ENCODE data around the gene ANP32A.
"Not testable (repeated sequence)": the region's sequence is repeated elsewhere in the genome, so short reads cannot be mapped to it uniquely, and the experiment has no call there.

ANP32A gene

DNA sequence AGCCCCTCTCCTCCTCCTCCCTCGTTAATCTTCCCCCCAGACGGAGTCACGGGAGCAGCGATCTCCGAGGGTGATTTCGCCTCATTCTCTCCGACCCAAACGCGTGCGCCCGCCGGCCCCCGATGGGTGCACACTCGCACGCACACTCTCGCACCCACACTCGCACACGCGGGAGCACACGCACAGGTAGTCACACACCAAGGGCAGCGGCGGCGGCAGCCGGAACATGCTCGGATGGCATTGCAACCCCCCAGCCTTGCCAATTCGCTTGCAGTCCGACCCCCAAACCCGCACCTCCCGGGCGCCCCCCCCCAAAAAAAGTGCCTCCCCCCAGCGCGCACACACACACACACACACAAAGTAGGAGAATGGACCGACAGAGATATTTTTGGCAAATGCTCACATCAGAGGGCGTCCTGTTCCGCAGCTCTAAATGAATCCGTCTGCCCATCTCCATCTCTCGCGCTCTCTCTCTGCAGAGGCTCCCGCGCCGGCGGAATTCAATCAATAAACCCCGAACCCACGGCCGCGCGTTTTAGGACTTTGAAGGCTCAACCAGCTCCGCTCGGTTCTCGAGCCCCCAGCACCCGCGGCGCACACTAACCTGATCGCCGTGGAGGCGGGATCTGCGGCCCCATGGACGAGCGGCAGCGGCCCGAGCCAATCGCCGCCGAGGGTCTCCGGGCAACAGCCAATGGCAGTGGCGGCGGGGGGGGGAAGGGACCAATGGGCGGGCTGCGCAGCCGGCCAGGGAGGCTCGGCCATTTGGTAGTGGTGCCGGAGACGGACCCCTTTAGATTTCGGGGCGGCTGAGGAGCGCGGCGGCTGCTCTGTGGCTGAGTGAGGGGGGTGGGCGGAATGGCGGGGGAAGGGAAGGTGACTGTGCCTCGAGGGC, at the start of gene ANP32A:
ANP32A (minus strand) TSS at position 601 of the 895 bp plus-strand sequence; CDS start at position 457, 144 bp downstream.
- no peak for DNase-seq

DNA sequence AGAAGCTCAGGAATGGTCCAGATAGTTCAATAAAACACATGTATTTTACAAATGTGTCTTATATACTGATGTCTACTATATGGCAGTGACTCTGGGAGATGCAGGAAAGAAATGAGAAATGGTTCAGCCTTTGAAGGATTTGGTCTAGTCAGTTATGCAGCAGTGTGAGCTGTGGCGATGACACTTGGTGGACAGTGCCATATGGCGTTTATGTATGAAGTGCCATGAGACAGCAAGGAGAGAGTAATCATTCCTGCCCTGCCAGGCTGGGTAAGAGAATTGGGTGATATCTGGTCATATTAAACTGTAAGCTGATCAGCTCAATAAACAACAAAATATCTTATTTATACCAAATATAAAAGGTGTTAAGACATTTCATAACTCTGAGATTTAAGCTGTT, 47.6 kb upstream of the ANP32A start:
- no peak for DNase-seq

DNA sequence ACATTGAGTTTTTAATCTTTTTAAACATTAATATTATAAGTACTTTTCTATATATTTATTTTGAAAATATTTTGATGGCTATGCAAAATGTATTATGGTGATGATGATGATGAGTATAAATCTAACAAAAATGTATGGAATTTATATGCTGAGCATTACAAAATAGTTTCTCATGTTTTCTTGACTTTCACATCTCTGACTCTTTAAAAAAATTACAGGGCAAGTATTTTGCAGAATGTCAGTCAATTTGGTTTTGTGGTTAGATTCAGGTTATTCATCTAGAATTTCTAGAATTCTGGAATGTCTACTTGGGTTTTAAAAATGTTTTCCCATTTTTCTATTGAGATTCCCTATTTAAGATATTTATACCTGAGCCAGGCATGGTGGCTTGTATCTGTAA, 41.7 kb upstream of the ANP32A start:
- DNase-seq = no peak

DNA sequence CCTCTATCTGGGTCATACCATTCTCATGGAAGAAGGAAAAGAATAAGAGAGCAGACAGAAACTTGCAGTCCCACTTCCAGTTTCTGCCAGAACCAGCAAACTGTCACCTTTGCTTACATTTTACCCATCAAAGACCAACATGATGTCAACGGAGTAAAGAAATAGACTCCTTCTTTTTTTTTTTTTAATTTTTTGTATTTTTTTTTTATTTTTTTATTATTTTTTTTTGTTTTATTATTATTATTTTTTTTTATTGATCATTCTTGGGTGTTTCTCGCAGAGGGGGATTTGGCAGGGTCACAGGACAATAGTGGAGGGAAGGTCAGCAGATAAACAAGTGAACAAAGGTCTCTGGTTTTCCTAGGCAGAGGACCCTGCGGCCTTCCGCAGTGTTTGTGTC, 38.0 kb upstream of the ANP32A start:
- not testable (repeated sequence) for DNase-seq

DNA sequence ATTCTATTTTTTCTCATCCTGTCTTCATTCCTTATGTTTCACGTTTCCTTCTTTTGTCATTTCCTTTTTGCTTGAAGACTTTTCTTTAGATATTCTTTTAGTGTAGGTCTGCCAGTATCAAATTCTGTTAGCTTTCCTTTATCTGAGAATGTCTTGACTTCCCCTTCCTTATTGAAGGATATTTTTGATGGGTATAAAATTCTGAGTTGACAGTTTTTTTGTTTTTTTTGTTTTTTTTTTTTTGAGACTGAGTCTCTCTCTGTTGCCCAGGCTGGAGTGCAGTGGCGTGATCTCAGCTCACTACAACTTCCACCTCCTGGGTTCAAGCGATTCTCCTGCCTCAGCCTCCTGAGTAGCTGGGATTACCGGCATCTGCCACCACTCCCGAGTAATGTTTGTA, 36.7 kb upstream of the ANP32A start:
- not testable (repeated sequence) for DNase-seq

DNA sequence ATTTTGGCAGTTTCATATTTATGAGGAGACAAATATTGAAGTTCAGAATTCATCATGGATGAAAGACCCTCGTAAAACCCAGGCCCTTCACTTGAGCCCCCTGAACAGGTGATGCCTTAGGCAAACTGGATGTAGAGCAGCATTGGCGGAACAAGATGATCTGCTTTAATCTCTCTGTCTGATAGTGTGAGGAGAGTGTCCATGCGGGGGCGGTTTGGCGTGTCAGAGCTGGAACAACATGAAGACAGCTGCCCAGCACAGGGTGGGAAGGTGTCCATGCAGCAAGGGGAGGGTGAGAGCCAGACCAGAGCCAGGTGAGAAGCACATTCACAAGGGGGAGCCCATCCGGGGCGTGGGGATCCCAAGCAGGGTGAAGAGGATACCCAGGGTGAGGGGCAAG, 31.8 kb upstream of the ANP32A start:
- no peak for DNase-seq

DNA sequence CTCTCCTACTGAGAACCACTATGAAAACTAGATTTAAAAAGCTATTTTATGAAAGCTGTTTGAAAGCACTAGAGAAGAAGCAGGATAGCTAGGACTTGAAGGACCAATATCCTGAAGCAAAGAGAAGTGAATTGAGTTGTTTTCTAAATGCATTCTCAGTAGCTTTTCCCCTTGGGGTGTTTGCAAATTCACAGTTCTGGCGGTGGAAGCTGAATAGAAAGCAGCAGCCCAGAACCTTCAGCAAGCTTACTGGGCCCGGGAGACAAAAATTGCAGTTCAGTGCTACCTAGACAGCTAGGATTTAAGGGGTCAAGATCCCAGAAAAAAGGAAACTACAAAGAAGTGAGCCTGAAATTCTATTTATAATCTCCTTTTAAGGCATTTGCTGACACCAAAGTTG, 31.3 kb upstream of the ANP32A start:
- DNase-seq = no peak

DNA sequence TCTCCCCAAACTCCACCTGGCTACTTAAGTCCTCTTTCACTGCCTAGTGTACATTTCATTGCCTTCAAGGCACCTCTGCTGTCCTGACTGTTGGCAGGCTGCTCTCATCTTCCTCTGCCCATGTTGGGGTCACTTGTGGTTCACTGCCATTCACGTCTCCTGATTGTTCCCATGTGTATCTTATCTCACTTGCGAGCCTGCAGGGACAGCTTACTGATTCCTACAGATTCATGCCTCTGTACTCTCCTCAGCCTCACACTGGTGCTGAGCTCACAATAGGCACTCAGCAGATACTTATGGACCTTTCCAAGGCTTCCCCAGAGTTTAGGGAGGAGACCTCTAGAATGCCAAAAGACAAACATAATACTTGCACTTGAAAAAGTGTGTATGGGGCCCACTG, 28.8 kb upstream of the ANP32A start:
- no peak for DNase-seq

DNA sequence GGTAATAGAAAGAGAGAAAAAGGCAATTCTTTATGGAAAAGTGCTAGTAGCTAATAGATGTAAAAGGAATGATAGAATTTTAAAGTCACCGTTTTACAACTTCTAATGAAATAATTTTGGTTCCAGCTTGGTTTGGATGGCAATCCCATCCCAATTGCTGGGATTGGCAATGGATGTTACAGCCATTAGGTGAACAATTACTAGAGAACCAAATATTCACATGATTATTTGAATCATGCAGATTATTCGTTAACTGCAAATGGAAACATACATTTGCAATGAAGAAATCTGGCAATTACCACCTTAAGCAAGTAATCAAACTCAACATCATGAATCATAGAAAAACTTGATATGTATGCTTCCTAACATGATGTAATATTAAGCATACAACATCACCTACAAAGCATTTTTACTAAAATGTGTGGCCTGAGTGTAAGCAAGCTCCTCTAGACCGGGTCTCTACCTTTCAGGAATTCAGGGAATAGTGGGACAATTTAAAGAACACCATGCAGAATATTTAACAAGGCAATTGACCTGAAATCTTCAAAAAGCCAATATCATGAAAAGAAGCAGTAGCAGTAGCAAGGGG, 26.2 kb upstream of the ANP32A start:
- no peak for DNase-seq

DNA sequence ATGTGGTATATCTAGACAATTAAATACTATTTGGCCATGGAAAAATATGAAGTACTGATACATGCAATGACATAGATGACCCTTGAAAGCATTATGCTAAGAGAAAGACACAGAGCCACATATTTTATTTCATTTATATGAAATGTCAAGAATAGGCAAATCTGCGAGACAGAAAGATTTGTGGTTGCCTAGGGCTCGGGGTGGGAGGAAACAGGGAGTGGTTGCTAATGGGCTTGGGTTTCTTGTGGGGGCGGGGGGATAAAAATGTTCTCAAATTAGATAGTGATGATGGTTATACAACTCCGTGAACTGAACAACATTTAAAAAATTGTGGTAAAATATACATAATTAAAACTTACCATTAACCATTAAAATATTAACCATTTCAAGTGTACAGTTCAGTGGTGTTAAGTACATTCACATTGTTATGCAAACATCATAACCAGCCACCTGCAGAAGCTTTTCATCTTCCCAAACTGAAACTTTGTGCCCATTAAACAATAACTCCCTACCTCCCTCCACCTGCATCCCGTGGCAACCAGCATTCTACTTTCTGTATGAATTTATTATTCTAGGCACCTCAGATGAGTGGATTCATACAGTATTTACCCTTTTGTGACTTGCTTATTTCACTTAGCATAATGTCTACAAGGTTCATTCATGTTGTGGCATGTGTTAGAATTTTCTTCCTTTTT, 24.3 kb upstream of the ANP32A start:
- DNase-seq = no peak

DNA sequence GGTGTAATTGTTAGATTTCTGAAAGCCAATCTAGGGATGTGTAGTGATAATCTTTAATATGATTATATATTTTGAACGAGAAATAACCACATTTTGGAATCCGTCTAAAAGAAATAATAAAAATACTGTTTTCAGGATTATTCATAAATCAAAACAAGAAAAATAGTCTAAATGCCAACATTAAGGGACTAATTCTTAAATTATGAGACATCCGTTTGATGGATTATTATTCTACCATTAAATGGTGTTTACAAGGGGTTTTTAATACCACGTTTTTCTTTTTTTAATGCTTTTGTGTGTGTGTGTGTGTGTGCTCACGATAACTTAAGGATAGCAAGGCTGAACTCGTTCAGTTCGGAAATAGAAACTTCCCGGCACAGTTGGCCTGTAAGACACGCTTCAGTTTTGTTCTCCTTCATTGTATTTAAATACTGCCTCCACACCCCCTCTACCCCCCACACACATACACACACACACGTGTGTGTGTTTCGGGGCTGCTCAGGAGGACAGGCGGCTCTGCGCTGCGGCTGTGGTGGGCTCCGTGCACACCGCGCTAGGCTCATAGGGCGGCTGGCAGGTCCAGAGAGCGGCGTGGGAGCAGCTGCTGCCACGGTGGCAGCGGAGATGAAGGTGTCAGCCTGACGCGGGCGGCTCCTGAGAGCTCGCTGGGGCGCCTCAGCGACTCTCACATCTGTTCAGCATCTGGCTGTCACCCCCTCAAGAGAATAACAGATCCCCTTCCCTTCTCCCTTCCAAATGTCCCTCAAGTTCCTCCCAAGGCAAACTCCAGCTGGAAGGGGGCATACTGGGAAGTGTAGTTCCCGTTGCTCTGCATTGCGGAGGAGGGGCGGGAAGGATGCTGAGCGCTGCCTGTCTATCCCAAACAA, 23.0 kb upstream of the ANP32A start:
- DNase-seq = no peak

DNA sequence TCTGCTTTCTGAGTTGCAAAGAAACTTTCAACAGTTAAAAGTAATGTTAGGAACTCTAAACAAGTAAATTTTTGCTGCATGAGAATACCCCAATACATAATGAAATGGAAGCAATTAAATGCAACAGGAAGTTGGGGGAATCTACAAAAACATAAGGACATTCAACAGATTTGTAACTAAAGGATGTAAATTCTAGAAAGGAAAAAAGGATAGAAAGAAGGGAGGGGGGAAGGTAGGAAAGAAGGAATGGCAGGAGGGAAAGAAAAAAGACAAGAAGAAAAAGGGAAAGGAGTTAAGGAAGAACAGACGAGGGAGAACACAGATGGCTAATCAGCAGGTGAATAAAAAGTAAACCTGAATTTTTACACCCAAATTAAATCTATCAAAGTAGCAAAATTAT, 22.3 kb upstream of the ANP32A start:
- DNase-seq = no peak

DNA sequence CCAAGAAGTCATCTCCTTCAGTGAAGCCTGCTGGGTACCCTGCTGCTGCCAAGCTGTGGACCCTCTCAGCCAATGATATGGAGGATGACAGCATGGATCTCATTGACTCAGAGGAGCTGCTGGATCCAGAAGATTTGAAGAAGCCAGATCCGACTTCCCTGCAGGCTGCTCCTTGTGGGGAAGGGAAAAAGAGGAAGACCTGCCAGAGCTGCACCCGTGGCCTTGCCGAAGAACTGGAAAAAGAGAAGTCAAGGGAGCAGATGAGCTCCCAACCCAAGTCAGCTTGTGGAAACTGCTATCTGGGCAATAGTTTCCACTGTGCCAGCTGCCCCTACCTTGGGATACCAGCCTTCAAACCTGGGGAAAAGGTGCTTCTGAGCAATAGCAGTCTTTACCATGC, 13.7 kb upstream of the ANP32A start:
- DNase-seq = no peak

DNA sequence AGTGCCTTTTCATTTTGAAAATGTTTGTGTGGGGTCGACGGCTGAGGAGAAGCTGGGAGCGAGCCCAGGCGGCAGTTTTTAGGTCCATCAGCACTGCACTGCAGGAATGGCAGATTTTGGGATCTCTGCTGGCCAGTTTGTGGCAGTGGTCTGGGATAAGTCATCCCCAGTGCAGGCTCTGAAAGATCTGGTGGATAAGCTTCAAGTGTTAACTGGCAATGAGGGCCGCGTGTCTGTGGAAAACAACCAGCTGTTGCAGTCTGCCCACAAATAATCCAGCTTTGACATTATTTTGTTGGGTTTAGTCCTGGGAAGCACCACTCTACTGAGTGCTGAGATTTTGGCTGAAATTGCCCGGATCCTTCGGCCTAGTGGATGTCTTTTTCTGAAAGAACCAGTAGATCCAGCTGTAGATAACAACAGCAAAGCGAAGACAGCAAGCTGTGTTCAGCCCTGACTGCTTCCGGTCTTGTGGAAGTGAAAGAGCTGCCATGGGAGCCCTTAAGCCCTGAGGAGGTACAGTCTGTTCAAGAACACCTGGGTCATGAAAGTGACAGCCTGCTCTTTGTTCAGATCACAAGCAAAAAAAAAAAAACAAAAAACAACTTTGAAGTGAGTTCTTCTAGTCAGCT, 13.1 kb upstream of the ANP32A start:
- no peak for DNase-seq

DNA sequence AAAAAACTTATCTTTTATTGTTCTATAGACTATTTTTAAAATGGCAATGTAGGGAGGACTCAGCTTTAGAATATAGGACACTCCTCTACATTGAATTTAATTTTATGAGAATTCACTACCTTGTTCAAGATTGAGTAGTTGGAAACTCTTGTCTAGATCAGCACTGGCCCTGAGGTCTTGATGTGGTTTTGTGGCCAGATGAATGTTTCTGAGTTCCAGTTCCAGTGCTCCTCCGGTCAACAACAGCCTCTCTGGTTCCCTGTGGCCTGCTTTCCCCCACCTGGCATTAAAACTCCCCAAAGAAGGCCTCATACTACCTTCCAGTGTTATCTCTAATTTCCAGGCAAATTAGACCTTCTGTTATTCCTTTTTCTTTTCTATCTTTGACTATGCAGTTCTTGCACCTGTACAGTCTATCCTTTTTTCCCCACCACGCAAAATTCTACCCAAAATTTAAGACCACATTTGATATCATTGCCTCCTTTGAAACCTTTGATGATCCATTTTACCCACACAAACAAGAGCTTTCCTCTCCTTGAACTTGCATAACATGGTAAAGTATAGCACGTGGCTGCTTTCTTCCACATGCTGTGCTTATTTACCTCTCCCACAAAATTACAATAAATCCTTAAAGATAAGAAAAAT, 9.6 kb upstream of the ANP32A start:
- no peak for DNase-seq

DNA sequence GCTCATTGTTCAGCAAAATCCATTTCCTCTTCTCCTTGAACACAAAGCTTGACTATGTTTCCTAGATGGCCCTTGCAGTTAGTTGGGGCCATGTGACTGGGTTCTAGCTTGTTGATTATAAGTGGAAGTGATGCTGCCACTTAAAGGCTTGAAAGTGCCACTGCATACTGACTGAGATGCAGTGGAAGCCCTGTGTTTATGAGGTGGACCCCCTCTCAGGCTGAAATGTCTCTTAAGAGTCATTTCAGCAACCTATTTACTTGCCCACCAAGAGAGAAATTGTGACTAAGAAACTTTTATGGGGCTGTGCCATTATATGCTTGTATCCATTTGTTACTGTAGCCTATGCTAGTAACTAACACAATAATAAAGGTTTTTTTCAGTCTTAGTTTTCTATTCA, 8.4 kb upstream of the ANP32A start:
- DNase-seq = no peak

DNA sequence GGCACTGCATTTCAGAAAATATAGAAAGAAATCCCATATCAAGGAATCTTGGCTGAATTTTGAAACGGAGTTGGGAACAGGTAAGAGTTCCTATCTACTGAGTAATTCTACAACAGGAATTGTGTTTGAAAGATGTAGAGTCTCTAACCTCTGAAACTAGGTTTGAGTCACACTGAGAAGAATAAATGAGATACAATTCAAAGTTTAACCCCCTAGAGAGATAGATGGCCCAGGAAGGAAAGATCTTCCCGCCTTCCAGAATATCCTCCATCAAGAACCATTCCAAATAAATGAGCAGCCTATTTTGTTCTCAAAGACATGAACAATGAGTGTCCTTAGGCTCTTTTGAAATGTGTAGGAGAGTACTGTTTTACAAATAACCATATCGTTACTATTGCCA, 2.9 kb upstream of the ANP32A start:
- DNase-seq = no peak

DNA sequence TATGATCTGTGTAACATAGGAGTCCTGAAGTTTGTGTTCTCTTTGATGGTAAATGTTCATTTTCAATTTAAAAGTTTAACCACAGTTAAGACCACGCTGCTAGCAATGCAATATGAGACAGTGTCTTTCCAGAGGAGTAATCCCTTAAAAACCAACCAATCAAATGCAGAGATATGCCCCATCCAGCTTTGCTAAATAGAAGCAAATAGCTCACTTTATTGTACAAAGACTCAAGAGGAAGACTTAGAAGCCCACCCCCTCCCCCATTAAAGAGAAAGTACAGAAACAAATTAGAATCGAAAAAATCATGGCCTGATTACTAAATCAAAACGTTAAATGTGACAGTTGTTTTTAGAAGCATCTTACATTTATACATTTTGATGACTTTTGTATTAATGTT, 2.1 kb upstream of the ANP32A start:
- no peak for DNase-seq

DNA sequence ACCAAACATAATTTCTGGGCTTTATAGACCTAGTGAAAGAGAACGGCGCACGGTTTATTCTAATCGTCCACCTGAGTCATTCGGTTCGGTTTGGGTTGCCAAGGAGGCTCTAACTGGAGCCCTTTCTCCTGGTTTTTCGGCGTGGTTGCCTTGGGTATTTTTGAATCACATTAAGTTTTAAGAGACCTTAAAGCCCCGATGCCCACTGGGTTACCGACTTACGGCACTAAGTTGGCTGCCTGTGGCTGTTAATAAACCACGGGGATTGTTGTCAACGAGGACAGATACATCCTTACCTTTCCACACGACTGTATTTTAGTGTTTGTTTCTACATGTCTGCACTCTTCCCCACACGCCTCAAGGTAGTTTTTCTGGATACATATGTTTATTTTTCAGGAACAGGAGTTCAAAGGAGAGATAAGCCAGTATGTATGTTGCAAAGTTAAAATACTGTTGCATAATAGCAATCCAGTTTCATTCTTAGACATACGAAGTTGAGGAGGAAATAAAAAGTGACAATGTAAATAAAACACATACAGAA, 1.2 kb upstream of the ANP32A start:
- DNase-seq = no peak

DNA sequence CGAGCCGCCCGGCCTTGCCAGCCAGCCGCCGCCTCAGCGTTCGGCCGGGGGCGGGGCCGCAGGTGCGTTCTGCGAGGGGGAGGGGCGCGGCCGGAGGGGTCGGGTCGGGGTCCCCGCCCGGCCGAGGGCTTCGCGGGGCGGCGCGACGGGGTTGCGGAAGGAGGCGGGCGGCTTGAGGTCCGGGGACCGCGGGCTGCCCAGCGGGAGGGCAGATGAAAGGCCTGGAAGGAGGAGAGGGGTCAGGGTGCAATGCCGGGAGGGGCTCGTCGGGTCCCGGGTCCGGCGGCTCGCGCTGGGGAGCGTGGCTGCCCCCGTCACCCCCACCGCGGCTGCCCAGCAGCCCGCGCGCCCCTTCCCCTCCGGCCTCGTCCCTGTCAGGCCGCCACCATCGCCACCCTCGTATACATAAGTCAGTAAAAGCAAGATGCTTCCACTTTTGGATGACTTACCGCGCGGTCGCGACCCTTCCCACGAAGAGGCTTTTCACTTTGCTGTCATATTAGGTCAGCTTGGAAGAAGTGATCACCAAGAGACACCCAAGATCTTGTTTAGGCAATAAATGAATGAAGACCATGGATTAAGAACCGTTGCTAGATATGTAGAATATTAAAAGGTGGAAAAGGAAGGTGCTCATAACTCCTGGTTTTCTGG, 620 bp upstream of the ANP32A start:
- no peak for DNase-seq

All from NCI-H2029 treated with DMSO at 0.1 percent for 48 hours (cell line).